AG04449 (cell line): ENCODE data around the gene COL9A3.

ENCODE experiments used
- CTCF ChIA-PET: fragments of 350-600 bp; formaldehyde crosslinking; extraction: SDS; loops from one replicate; lab custom pipeline; 2021; ENCODE audit warnings: antibody characterized with exemption; lab: Yijun Ruan, JAX
- POLR2A ChIA-PET: fragments of 400-600, 350-600 bp; formaldehyde crosslinking; extraction: SDS; loops from one replicate; lab custom pipeline; 2020; ENCODE audit warnings: antibody characterized with exemption, inconsistent platforms; lab: Yijun Ruan, JAX
- DNase-seq: peaks from one replicate; pipeline ENCODE4 v3.0.0-alpha.2; 2010; ENCODE audit warnings: low read depth, low spot score
- H3K4me3 ChIP-seq: 2 replicates; pipeline ENCODE4 v1.5.1; 2011; ENCODE audit warnings: low read depth, mild to moderate bottlenecking, control low read depth, low read length
- CTCF ChIP-seq: IDR thresholded peaks from one replicate; pipeline ENCODE4 v1.5.1; 2011; ENCODE audit warnings: mild to moderate bottlenecking, moderate library complexity, low read length, control low read depth, inconsistent platforms; ENCODE audit not compliant: insufficient read depth; ENCODE audit errors: missing control alignments

The COL9A3 gene

GRCh38 chr20:62814709-62815065 lies 2.2 kb upstream of the COL9A3 start:
- H3K4me3 ChIP-seq: no peak overlapping the region
- ChIA-PET POLR2A (interaction anchor here (1.1 to 2.8 kb wide), 2 partner anchors 14 to 20 kb away, joined by 6 to 7 read pairs; no protein-coding TSS in a partner anchor), CTCF (interaction anchor here (1.6 to 1.7 kb wide), 2 partner anchors 9 to 23 kb away, joined by 5 to 7 read pairs; no protein-coding TSS in a partner anchor)
- TF ChIP-seq CTCF: no peak
- DNase-seq: no peak

- CTCF ChIA-PET: interaction anchor here (1.6 to 3.5 kb wide), 3 partner anchors 7 to 23 kb away, joined by 5 to 33 read pairs (median 7); no protein-coding TSS in a partner anchor
- POLR2A ChIA-PET: interaction anchor here (1.1 to 2.8 kb wide), 2 partner anchors 15 to 21 kb away, joined by 6 to 7 read pairs; no protein-coding TSS in a partner anchor
- no peak overlapping the region for H3K4me3 ChIP-seq
- TF ChIP-seq CTCF: no peak
- DNase-seq: no peak
These were observed 1.5 kb upstream of the COL9A3 start for GRCh38 chr20:62815066-62815991.

- no peak for DNase-seq
- POLR2A ChIA-PET: interaction anchor here (2.8 kb wide), 1 partner anchor 21 kb away, joined by 7 read pairs; no protein-coding TSS in a partner anchor
- peak overlapping the region; percentile 34 for H3K4me3 ChIP-seq
- no peak for TF ChIP-seq CTCF
- CTCF ChIA-PET: interaction anchor here (1.6 to 3.5 kb wide), 3 partner anchors 7 to 24 kb away, joined by 5 to 33 read pairs (median 7); no protein-coding TSS in a partner anchor
These were observed 593 bp upstream of the COL9A3 start for GRCh38 chr20:62816031-62816883.

GRCh38 chr20:62817975-62818591 lies 1.2 kb downstream of the COL9A3 start:
- ChIA-PET POLR2A (no interaction called here), CTCF (interaction anchor here (3.5 kb wide), 1 partner anchor 9 kb away, joined by 33 read pairs; no protein-coding TSS in a partner anchor)
- H3K4me3 ChIP-seq: no peak overlapping the region
- TF ChIP-seq CTCF: no peak
- no peak for DNase-seq

- ChIA-PET CTCF (interaction anchor here (2.0 to 3.5 kb wide), 2 partner anchors 10 to 11 kb away, joined by 12 to 33 read pairs; no protein-coding TSS in a partner anchor), POLR2A (no interaction called here)
- H3K4me3 ChIP-seq: no peak overlapping the region
- TF ChIP-seq CTCF: no peak
- DNase-seq: no peak
These were observed 2.0 kb downstream of the COL9A3 start for GRCh38 chr20:62818592-62819493.
